ENCODE data around the gene PLCL2. TPM values are rescaled to one million over a fixed set of nuclear protein-coding genes. Genes with fewer than 3 reads are reported as not detected.

The PLCL2 gene
- total RNA-seq, 2 experiments from 2014 or later: 53.2 to 58.0 TPM

GRCh38 chr3:16871915-16872842 is 12.6 kb upstream of the PLCL2 start:
- Mint-ChIP-seq H3K36me3 (no peaks in the 10 kb centered on the region), H3K4me1 (peaks cover 6% of the 10 kb centered on the region), H3K27ac (no peak overlapping the region), H3K9me3 (no peaks in the 10 kb centered on the region), H3K27me3 (peaks cover 18% of the 10 kb centered on the region), H3K4me3 (no peak overlapping the region)
- POLR2A ChIA-PET: no interaction called here
- DNase-seq (no peak), ATAC-seq (ENCODE audit: low read depth) (no peak)

GRCh38 chr3:16873872-16874271 is 10.9 kb upstream of the PLCL2 start:
- H3K27ac Mint-ChIP-seq: no peak overlapping the region
- H3K4me1 Mint-ChIP-seq: peaks cover 5% of the 10 kb centered on the region
- POLR2A ChIA-PET: interaction anchor here (2.2 kb wide), 1 partner anchor 12 kb away, joined by 6 read pairs; no protein-coding TSS in a partner anchor
- ATAC-seq (ENCODE audit: low read depth) (no peak), DNase-seq (no peak)
- peaks cover 3% of the 10 kb centered on the region for H3K36me3 Mint-ChIP-seq
- no peak overlapping the region for H3K4me3 Mint-ChIP-seq
- no peaks in the 10 kb centered on the region for H3K9me3 Mint-ChIP-seq
- peaks cover 10% of the 10 kb centered on the region for H3K27me3 Mint-ChIP-seq

- Mint-ChIP-seq H3K4me1 (peaks cover 5% of the 10 kb centered on the region), H3K4me3 (no peak overlapping the region), H3K9me3 (no peaks in the 10 kb centered on the region), H3K36me3 (peaks cover 3% of the 10 kb centered on the region), H3K27ac (no peak overlapping the region), H3K27me3 (peaks cover 11% of the 10 kb centered on the region)
- ATAC-seq (ENCODE audit: low read depth) (no peak), DNase-seq (no peak)
- POLR2A ChIA-PET: no interaction called here
Measured at GRCh38 chr3:16875876-16876550, 8.7 kb upstream of the PLCL2 start.

GRCh38 chr3:16877505-16877904 is 7.2 kb upstream of the PLCL2 start:
- H3K27ac Mint-ChIP-seq: no peak overlapping the region

GRCh38 chr3:16877911-16878310 is 6.8 kb upstream of the PLCL2 start:
- peaks cover 3% of the 10 kb centered on the region for H3K36me3 Mint-ChIP-seq
- ATAC-seq (ENCODE audit: low read depth): no peak
- POLR2A ChIA-PET: no interaction called here
- H3K27me3 Mint-ChIP-seq: peaks cover 8% of the 10 kb centered on the region
- no peak for DNase-seq
- H3K9me3 Mint-ChIP-seq: no peaks in the 10 kb centered on the region
- H3K27ac Mint-ChIP-seq: no peak overlapping the region
- H3K4me3 Mint-ChIP-seq: no peak overlapping the region
- H3K4me1 Mint-ChIP-seq: peaks cover 6% of the 10 kb centered on the region

More at GRCh38 chr3:16877505-16877904, 7.2 kb upstream of the PLCL2 start:
- Mint-ChIP-seq H3K9me3 (no peaks in the 10 kb centered on the region), H3K4me3 (no peak overlapping the region), H3K36me3 (peaks cover 3% of the 10 kb centered on the region), H3K4me1 (peaks cover 5% of the 10 kb centered on the region), H3K27me3 (peaks cover 8% of the 10 kb centered on the region)
- DNase-seq (no peak), ATAC-seq (ENCODE audit: low read depth) (no peak)
- POLR2A ChIA-PET: no interaction called here

DNA sequence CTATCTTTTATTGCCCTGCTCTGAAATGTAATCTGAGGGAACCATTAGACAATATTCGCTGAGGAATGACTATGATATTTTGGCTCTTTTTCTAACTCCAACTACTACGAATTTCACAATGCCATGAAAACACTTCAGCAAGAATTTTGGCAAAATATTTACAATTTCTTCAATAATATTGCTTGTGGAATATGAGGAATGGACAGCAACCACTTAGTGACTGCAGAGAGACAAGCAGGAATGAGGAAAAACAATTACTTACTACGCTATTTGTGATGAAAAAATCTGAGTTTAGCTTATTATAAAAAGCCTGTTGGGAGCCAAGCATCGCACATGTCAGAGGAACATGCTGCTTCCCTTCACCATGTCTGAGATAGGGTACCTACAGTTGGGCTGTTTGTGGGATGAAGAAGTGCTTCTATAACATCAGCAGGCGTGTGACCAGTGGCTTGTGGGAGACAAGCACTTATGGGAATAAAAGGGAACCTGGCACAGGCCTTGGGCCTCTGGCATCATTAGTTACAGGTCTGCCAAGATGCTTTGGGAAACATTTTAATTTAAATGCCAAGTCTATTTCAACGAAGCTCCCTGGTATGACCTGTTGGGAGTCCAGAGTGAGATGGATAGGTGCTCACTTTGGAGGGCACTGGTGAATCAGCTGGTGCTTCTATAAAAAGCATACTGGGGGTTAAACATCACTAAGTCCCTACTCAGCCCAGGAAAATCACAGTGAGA is 2.7 kb upstream of the PLCL2 start:
- DNase-seq (no peak), ATAC-seq (ENCODE audit: low read depth) (no peak)
- peaks cover 5% of the 10 kb centered on the region for H3K27me3 Mint-ChIP-seq
- no peak overlapping the region for H3K4me3 Mint-ChIP-seq
- H3K27ac Mint-ChIP-seq: no peak overlapping the region
- H3K9me3 Mint-ChIP-seq: no peaks in the 10 kb centered on the region
- POLR2A ChIA-PET: no interaction called here
- H3K4me1 Mint-ChIP-seq: peaks cover 10% of the 10 kb centered on the region
- H3K36me3 Mint-ChIP-seq: peaks cover 9% of the 10 kb centered on the region

DNA sequence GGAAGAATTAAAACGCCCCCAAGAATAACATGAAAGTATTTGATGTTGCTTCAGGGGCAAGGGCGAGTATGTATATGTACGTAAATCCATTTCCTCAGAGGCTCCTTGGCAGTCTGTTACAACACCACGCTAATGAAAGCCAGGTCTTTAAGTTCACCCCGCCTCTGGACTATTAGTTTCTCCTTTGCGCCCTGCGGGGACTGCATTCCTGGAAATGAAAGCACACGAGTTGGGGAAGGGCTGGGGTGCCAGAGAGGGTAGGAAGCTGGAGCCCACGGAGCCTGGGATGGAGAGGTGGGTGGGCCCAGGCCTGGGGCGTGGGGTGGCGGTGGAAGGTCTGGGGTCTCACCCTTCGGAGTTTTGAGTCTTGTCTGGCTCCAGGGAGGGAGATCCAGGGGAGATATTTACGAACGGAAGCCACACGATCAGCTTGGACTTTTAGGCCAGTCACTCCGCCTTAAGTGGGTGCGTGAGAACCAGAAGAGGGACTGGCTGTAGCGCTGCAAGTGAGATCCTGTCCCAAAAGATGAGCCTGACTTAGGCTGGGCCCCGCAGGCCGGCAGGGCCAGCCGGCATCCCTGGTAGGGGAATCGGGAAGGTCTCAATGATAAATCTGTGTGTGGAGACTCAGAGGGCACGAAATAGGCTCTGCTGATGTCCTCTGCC is 1.6 kb upstream of the PLCL2 start:
- POLR2A ChIA-PET: interaction anchor here (1.1 to 2.4 kb wide), 3 partner anchors 22 to 46 kb away, joined by 3 to 31 read pairs (median 4); no protein-coding TSS in a partner anchor
- Mint-ChIP-seq H3K36me3 (peaks cover 10% of the 10 kb centered on the region), H3K27ac (peak overlapping the region; percentile 79), H3K4me1 (peaks cover 17% of the 10 kb centered on the region), H3K9me3 (no peaks in the 10 kb centered on the region), H3K27me3 (peaks cover 5% of the 10 kb centered on the region), H3K4me3 (peak overlapping the region; percentile 67)
- DNase-seq: no peak
- no peak for ATAC-seq (ENCODE audit: low read depth)

- Mint-ChIP-seq H3K4me1 (peaks cover 17% of the 10 kb centered on the region), H3K36me3 (peaks cover 9% of the 10 kb centered on the region), H3K9me3 (no peaks in the 10 kb centered on the region), H3K27ac (peak overlapping the region; percentile 79), H3K27me3 (peaks cover 5% of the 10 kb centered on the region), H3K4me3 (peak overlapping the region; percentile 67)
- DNase-seq (no peak), ATAC-seq (ENCODE audit: low read depth) (no peak)
- POLR2A ChIA-PET: interaction anchor here (0.9 to 3.5 kb wide), 9 partner anchors 22 to 595 kb away, joined by 3 to 32 read pairs (median 4); no protein-coding TSS in a partner anchor
Measured at GRCh38 chr3:16883723-16884083, 1.1 kb upstream of the PLCL2 start.

DNA sequence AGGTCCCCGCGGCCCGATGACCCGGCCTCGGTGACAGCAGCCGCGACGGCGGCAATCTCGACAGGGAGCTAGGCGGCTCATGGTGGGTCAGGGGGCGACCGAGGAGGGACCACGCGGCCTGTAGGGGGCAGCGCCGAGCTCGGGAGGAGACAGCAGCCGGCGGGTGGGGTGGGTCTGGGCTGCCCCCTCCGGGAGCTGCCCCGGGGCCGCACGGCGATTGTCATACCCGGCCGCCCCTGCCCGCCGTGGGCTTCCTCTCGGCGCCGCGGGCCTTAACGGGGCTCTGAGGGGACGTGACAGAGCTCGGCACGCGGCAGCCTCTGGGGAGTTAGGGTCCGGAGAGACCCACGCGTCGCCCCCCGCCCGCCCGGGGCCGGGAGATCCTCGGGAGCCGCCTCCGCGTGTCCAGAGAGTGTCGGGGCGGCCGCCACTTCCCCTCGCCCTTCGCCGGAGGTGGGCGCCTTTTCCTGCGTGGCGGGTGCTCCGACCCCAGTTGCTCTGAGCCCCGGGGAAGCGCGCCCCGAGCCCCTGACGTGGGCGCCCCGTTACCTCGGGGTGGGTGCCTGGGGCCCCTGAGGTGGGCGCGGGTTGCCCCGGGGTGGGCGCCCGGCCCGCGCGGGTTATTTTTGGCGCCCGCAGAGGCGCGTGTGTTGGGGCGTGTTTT is 539 bp upstream of the PLCL2 start:
- POLR2A ChIA-PET: interaction anchor here (0.6 to 3.5 kb wide), 17 partner anchors 12 to 1482 kb away, joined by 3 to 32 read pairs (median 4); no protein-coding TSS in a partner anchor
- Mint-ChIP-seq H3K27ac (peak overlapping the region; percentile 96), H3K4me1 (peaks cover 23% of the 10 kb centered on the region), H3K4me3 (peak overlapping the region; percentile 95), H3K27me3 (peaks cover 2% of the 10 kb centered on the region), H3K36me3 (peaks cover 9% of the 10 kb centered on the region), H3K9me3 (no peaks in the 10 kb centered on the region)
- peak; percentile 41 for ATAC-seq (ENCODE audit: low read depth)
- DNase-seq: peak; percentile 81

- POLR2A ChIA-PET: interaction anchor here (0.9 to 3.5 kb wide), 12 partner anchors 11 to 347 kb away, joined by 3 to 32 read pairs (median 5); no protein-coding TSS in a partner anchor
- Mint-ChIP-seq H3K4me1 (peaks cover 38% of the 10 kb centered on the region), H3K27ac (peak overlapping the region; percentile 96), H3K36me3 (peaks cover 12% of the 10 kb centered on the region), H3K27me3 (no peaks in the 10 kb centered on the region), H3K4me3 (peak overlapping the region; percentile 96), H3K9me3 (no peaks in the 10 kb centered on the region)
- ATAC-seq (ENCODE audit: low read depth): peak; percentile 55
- no peak for DNase-seq
Measured at GRCh38 chr3:16885593-16886302, 993 bp downstream of the PLCL2 start.

- Mint-ChIP-seq H3K4me1 (peaks cover 43% of the 10 kb centered on the region), H3K36me3 (peaks cover 12% of the 10 kb centered on the region), H3K9me3 (no peaks in the 10 kb centered on the region), H3K27ac (peak overlapping the region; percentile 96), H3K27me3 (no peaks in the 10 kb centered on the region), H3K4me3 (peak overlapping the region; percentile 96)
- DNase-seq: no peak
- POLR2A ChIA-PET: interaction anchor here (0.9 to 3.5 kb wide), 9 partner anchors 12 to 266 kb away, joined by 3 to 32 read pairs (median 4); no protein-coding TSS in a partner anchor
- ATAC-seq (ENCODE audit: low read depth): peak; percentile 4
Measured at GRCh38 chr3:16886303-16886683, 1.5 kb downstream of the PLCL2 start.

Data from activated naive CD8-positive, alpha-beta T cell treated with anti-CD3 and anti-CD28 coated beads, Interleukin-2, amount 10 ng/mL, durations not matched to agents 7 days and 5 days (primary cell).